Activated CD4-positive, alpha-beta T cell treated with anti-CD3 and anti-CD28 coated beads, Interleukin-2, amount 10 ng/mL, durations not matched to agents 7 days and 5 days (primary cell): ENCODE results near the gene GPHN. TPM values are rescaled to one million over a fixed set of nuclear protein-coding genes. Genes with fewer than 3 reads are reported as not detected.
"Not testable (repeated sequence)": the region's sequence is repeated elsewhere in the genome, so short reads cannot be mapped to it uniquely, and the experiment has no call there.

Experiments
- CTCF ChIA-PET: fragments of 350-600 bp; sonication (Branson Sonifier 250); formaldehyde crosslinking; loops from one replicate; lab custom pipeline; 2021; ENCODE audit warnings: antibody characterized with exemption; lab: Charles Lee
- POLR2A ChIA-PET: fragments of 350-600 bp; sonication (Branson Sonifier 250); formaldehyde crosslinking; loops from one replicate; lab custom pipeline; 2021; ENCODE audit warnings: antibody characterized with exemption; lab: Charles Lee
- DNase-seq: peaks from one replicate; pipeline ENCODE4 v3.0.0-alpha.2; 2020
- H3K27ac Mint-ChIP-seq: one replicate; pipeline ENCODE4 v1.8.0; 2021; ENCODE audit warnings: mild to moderate bottlenecking, moderate library complexity, mixed read lengths
- H3K27me3 Mint-ChIP-seq: one replicate; pipeline ENCODE4 v1.8.0; 2021; ENCODE audit warnings: mixed read lengths
- H3K36me3 Mint-ChIP-seq: one replicate; pipeline ENCODE4 v1.8.0; 2021; ENCODE audit warnings: low read depth, mixed read lengths
- H3K4me1 Mint-ChIP-seq: one replicate; pipeline ENCODE4 v1.8.0; 2021; ENCODE audit warnings: mixed read lengths
- H3K4me3 Mint-ChIP-seq: one replicate; pipeline ENCODE4 v1.8.0; 2021; ENCODE audit warnings: mild to moderate bottlenecking, moderate library complexity, mixed read lengths
- H3K9me3 Mint-ChIP-seq: one replicate; pipeline ENCODE4 v1.8.0; 2021; ENCODE audit warnings: mixed read lengths
- total RNA-seq, 2 experiments: library from RNA; stranded (reverse); gene quantifications; one replicate each; pipeline ENCODE4 v1.2.3, GENCODE V29; 2021

The GPHN gene
- total RNA-seq, 2 experiments from 2014 or later: 20.2 to 21.2 TPM

DNA sequence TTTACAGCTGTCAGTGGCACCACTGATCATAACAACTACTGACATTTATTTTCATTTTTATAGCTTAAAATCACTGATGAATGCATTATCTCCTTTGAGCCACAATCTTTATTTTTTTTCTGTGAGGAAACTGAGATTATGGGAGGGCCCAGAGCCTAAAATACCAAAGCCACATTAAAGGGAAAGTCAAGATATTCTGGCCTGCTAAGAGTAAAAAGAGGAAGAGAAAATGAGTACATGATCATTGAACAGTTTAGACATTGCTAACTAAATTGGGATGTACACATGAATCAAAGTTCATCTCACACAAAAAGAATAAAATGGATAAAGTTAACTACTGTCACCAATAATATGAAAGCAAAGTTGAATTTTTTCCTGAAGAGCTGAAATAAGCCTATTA, 510.8 kb downstream of the GPHN start:
- no peaks in the 10 kb centered on the region for H3K9me3 Mint-ChIP-seq
- H3K27ac Mint-ChIP-seq: no peak overlapping the region
- ChIA-PET POLR2A (no interaction called here), CTCF (no interaction called here)
- no peaks in the 10 kb centered on the region for H3K27me3 Mint-ChIP-seq
- peaks cover 4% of the 10 kb centered on the region for H3K4me1 Mint-ChIP-seq
- no peaks in the 10 kb centered on the region for H3K36me3 Mint-ChIP-seq
- no peak for DNase-seq
- no peak overlapping the region for H3K4me3 Mint-ChIP-seq

GRCh38 chr14:67019796-67020195, 511.8 kb downstream of the GPHN start:
- no peak for DNase-seq
- Mint-ChIP-seq H3K9me3 (peaks cover 6% of the 10 kb centered on the region), H3K36me3 (peaks cover 3% of the 10 kb centered on the region), H3K27me3 (no peaks in the 10 kb centered on the region), H3K27ac (no peak overlapping the region), H3K4me3 (no peak overlapping the region), H3K4me1 (peaks cover 4% of the 10 kb centered on the region)
- ChIA-PET CTCF (no interaction called here), POLR2A (no interaction called here)

- no peak for DNase-seq
- CTCF ChIA-PET: interaction anchor here (0.6 kb wide), 1 partner anchor 21 kb away, joined by 3 read pairs; no protein-coding TSS in a partner anchor
These were observed 524.2 kb downstream of the GPHN start for GRCh38 chr14:67031920-67032774.

DNA sequence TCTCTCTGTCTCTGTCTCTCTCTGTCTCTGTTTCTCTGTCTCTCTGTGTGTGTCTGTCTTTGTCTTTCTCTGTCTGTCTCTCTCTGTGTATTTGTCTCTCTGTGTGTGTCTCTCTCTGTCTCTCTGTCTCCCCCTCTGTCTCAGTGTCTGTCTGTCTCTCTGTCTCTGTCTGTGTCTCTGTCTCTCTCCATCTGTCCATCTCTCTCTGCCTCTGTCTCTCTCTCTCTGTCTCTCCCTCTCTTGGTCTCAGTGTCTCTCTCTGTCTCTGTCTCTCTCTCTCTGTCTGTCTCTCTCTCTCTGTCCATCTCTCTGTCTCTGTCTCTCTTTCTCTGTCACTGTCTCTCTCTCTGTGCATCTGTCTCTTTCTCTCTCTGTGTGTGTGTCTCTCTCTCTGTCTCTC, 537.5 kb downstream of the GPHN start:
- DNase-seq: no peak
- CTCF ChIA-PET: no interaction called here
- Mint-ChIP-seq H3K9me3 (peaks cover 10% of the 10 kb centered on the region), H3K36me3 (peaks cover 5% of the 10 kb centered on the region), H3K27ac (no peak overlapping the region), H3K27me3 (no peaks in the 10 kb centered on the region), H3K4me1 (no peaks in the 10 kb centered on the region), H3K4me3 (no peak overlapping the region)
- POLR2A ChIA-PET: no interaction called here

More at GRCh38 chr14:67031920-67032774, 524.2 kb downstream of the GPHN start:
- H3K27ac Mint-ChIP-seq: no peak overlapping the region
- POLR2A ChIA-PET: no interaction called here
- H3K9me3 Mint-ChIP-seq: peaks cover 5% of the 10 kb centered on the region
- H3K4me1 Mint-ChIP-seq: no peaks in the 10 kb centered on the region
- H3K4me3 Mint-ChIP-seq: no peak overlapping the region
- no peaks in the 10 kb centered on the region for H3K27me3 Mint-ChIP-seq
- peaks cover 6% of the 10 kb centered on the region for H3K36me3 Mint-ChIP-seq

DNA sequence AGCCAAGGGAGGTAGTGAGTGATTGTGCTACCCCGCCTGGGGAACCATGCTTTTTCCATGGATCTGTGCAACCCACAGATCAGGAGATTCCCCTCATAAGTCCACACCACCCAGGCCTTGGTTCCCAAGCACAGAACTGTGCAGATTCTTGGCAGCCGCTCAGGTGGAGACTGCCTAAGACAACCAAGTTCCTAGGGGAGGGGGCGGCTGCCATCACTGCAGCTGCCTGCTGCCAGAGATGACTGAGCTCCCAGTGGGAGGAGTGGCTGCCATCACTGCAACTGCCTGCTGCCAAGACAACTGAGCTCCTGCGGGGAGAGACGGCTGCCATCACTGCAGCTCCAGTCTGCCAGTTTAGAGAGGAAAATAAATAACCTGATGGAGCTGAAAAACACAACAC, 542.9 kb downstream of the GPHN start:
- no peaks in the 10 kb centered on the region for H3K27me3 Mint-ChIP-seq

GRCh38 chr14:67056684-67057083, 548.7 kb downstream of the GPHN start:
- POLR2A ChIA-PET: no interaction called here

More for the DNA sequence above, 542.9 kb downstream of the GPHN start:
- Mint-ChIP-seq H3K4me3 (no peak overlapping the region), H3K27ac (no peak overlapping the region), H3K9me3 (peaks cover 29% of the 10 kb centered on the region), H3K4me1 (no peaks in the 10 kb centered on the region), H3K36me3 (peaks cover 5% of the 10 kb centered on the region)
- no peak for DNase-seq
- POLR2A ChIA-PET: no interaction called here
- CTCF ChIA-PET: no interaction called here

DNA sequence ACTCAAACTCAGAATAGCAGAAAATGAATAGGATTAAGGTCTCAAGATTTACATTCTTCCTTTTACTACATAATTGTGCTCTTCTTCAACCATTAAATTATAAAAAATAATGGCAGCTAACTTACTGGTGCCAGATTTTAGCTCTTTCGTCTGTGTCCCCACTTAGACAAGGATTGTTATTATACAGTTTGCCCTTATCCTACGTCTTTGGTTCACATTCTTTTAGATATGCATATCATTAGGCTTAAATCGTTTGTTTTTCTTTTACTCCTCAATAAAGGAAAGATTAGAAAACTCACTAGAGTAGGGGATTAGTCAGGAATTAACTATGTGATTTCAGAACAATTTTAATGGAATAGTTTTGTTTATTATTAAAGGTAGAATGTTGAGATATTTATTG, 551.6 kb downstream of the GPHN start:
- peaks cover 7% of the 10 kb centered on the region for H3K36me3 Mint-ChIP-seq

More at GRCh38 chr14:67056684-67057083, 548.7 kb downstream of the GPHN start:
- no peak for DNase-seq
- Mint-ChIP-seq H3K36me3 (peaks cover 6% of the 10 kb centered on the region), H3K27ac (no peak overlapping the region), H3K9me3 (peaks cover 22% of the 10 kb centered on the region), H3K4me3 (no peak overlapping the region), H3K4me1 (no peaks in the 10 kb centered on the region), H3K27me3 (no peaks in the 10 kb centered on the region)
- CTCF ChIA-PET: no interaction called here

GRCh38 chr14:67060546-67060945, 552.6 kb downstream of the GPHN start:
- H3K9me3 Mint-ChIP-seq: peaks cover 3% of the 10 kb centered on the region
- CTCF ChIA-PET: no interaction called here
- H3K4me1 Mint-ChIP-seq: no peaks in the 10 kb centered on the region
- POLR2A ChIA-PET: no interaction called here
- DNase-seq: no peak
- no peak overlapping the region for H3K27ac Mint-ChIP-seq
- H3K36me3 Mint-ChIP-seq: peaks cover 7% of the 10 kb centered on the region
- no peak overlapping the region for H3K4me3 Mint-ChIP-seq
- no peaks in the 10 kb centered on the region for H3K27me3 Mint-ChIP-seq

More for the DNA sequence above, 551.6 kb downstream of the GPHN start:
- CTCF ChIA-PET: no interaction called here
- H3K4me3 Mint-ChIP-seq: no peak overlapping the region
- POLR2A ChIA-PET: no interaction called here
- H3K27me3 Mint-ChIP-seq: no peaks in the 10 kb centered on the region
- no peak overlapping the region for H3K27ac Mint-ChIP-seq
- H3K9me3 Mint-ChIP-seq: peaks cover 8% of the 10 kb centered on the region
- no peak for DNase-seq
- H3K4me1 Mint-ChIP-seq: no peaks in the 10 kb centered on the region

GRCh38 chr14:67067070-67067814, 559.3 kb downstream of the GPHN start:
- H3K27me3 Mint-ChIP-seq, POLR2A ChIA-PET, H3K9me3 Mint-ChIP-seq, H3K4me3 Mint-ChIP-seq, CTCF ChIA-PET: not testable (repeated sequence)
- H3K36me3 Mint-ChIP-seq: peaks cover 19% of the 10 kb centered on the region
- H3K4me1 Mint-ChIP-seq: peaks cover 14% of the 10 kb centered on the region
- H3K27ac Mint-ChIP-seq: peak overlapping the region; percentile 41
- DNase-seq: peak; percentile 41

DNA sequence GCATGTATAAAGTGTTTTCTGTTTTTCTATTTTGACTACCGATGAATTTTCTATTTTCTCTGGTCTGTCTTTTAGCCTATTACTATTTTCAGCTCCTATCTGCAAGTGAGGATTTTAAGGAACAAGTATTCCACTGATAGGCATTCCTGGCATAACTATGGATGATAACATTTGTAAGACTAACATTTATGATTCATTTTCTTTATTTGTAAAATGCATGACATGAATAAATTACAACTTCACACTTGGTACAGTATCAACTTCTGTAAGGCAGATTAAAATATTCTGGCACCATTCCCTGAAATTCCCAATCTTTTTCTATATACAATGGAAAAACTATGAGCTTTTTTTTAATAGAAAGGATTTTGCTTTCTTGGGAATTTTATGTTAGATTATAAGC, 560.3 kb downstream of the GPHN start:
- ChIA-PET CTCF (no interaction called here), POLR2A (no interaction called here)
- H3K9me3 Mint-ChIP-seq: peaks cover 6% of the 10 kb centered on the region

DNA sequence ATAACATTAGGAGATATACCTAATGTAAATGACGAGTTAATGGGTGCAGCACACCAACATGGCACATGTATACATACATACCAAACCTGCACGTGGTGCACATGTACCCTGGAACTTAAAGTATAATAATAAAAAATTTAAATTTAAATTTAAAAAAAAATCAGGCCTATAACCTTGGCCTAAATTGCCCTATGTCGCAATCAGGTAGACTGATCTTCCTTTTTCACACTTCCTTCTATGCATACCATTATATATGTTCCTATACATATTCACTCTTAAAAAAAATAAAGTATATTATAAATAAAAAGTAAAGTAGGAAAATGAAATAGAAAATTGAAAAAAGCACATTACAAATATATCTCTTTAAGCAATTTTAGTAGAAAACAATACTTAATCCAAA, 563.6 kb downstream of the GPHN start:
- CTCF ChIA-PET: no interaction called here

More for the DNA sequence above, 560.3 kb downstream of the GPHN start:
- Mint-ChIP-seq H3K36me3 (peaks cover 17% of the 10 kb centered on the region), H3K27me3 (no peaks in the 10 kb centered on the region), H3K27ac (peak overlapping the region; percentile 41), H3K4me3 (no peak overlapping the region), H3K4me1 (peaks cover 14% of the 10 kb centered on the region)
- DNase-seq: no peak

DNA sequence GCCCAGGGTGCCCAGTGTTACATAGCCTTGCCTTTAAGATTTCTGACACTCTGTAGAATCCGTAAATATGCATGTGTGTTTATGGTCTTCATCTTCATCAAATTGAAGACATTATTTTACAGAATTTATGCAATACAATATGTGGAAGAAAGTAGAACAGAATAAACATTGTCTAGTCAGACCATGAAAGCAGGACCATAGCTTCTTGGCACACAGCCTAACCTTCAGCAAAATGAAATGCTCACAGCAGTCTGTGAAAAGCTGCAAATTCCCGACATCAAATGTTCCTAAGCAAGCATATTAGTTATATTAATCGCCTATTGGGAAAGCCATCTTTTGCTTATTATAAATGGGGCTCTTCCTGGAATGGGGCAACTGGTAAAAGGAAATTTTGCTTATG, 570.0 kb downstream of the GPHN start:
- no peaks in the 10 kb centered on the region for H3K4me1 Mint-ChIP-seq
- H3K36me3 Mint-ChIP-seq: peaks cover 3% of the 10 kb centered on the region
- no peak overlapping the region for H3K27ac Mint-ChIP-seq
- H3K9me3 Mint-ChIP-seq: peaks cover 5% of the 10 kb centered on the region
- POLR2A ChIA-PET: no interaction called here
- CTCF ChIA-PET: interaction anchor here (1.5 kb wide), 1 partner anchor 9 kb away, joined by 3 read pairs; no protein-coding TSS in a partner anchor
- H3K27me3 Mint-ChIP-seq: no peaks in the 10 kb centered on the region
- no peak for DNase-seq
- no peak overlapping the region for H3K4me3 Mint-ChIP-seq

More for the DNA sequence above, 563.6 kb downstream of the GPHN start:
- Mint-ChIP-seq H3K4me1 (peaks cover 14% of the 10 kb centered on the region), H3K27me3 (no peaks in the 10 kb centered on the region), H3K4me3 (no peak overlapping the region), H3K9me3 (peaks cover 6% of the 10 kb centered on the region), H3K27ac (no peak overlapping the region), H3K36me3 (peaks cover 9% of the 10 kb centered on the region)
- no peak for DNase-seq
- POLR2A ChIA-PET: no interaction called here

- peaks cover 5% of the 10 kb centered on the region for H3K9me3 Mint-ChIP-seq
- H3K4me1 Mint-ChIP-seq: no peaks in the 10 kb centered on the region
- no peak overlapping the region for H3K4me3 Mint-ChIP-seq
- no peak overlapping the region for H3K27ac Mint-ChIP-seq
- ChIA-PET CTCF (no interaction called here), POLR2A (no interaction called here)
- H3K36me3 Mint-ChIP-seq: peaks cover 3% of the 10 kb centered on the region
- H3K27me3 Mint-ChIP-seq: no peaks in the 10 kb centered on the region
- no peak for DNase-seq
These were observed 571.9 kb downstream of the GPHN start for GRCh38 chr14:67079846-67080245.
